HG02970 (cell line): ENCODE results near the gene TSPYL4.
"Not testable (repeated sequence)": the region's sequence is repeated elsewhere in the genome, so short reads cannot be mapped to it uniquely, and the experiment has no call there.

Source experiments
- ATAC-seq: cut with Tn5 transposase; IDR thresholded peaks from one replicate; pipeline ENCODE4 v1.9.1; 2021; ENCODE audit warnings: mild to moderate bottlenecking, moderate library complexity, moderate number of reproducible peaks; ENCODE audit not compliant: unreplicated experiment, low FRiP score

The TSPYL4 gene

GRCh38 chr6:116253505-116254296, at the start of gene TSPYL4:
Gene TSPYL4, minus strand, starts transcription at chr6:116254075. Its CDS starts 67 bp downstream, at chr6:116254008.
- ATAC-seq, result peak; percentile 96

DNA sequence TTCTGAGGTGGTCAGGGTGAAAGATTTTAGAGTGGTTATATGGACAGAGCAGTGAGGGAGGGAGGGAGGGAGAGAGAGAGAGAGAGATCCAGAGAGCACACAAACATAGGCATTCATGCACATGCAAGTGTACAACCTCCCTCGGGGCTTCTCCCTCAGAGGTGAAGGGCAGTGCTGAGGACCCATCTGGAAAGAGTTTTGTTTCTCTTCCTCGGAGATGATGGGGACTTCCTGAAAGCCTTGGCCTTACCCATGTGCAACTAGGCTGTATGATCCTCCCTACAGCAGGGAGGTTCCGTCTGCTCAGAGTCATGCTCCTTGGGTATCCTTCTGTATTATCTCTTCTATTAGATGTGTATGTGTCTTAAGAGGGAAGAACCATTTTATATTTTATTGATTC, 47.2 kb upstream of the TSPYL4 start:
- ATAC-seq, result no peak

- no peak for ATAC-seq
Observed at GRCh38 chr6:116300566-116300965, 46.7 kb upstream of the TSPYL4 start.

GRCh38 chr6:116298973-116299372, 45.1 kb upstream of the TSPYL4 start:
- ATAC-seq, result no peak

DNA sequence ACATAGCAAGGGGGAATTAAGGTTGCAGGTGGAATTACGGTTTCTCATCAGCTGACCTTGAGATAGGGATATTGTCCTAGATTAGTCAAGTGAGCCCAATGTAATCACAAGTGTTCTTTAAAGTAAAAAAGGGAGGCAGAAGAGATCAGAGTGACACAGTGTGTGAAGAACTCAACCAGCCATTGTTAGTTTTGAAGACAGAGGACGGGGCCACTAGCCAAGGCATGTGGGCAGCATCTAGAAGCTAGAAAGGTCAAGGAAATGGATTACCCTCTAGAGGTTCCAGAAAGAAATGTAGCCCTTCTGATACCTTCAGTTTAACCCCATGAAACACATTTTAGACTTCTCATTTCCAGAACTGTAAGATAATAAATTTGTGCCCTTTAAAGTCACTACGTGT, 44.4 kb upstream of the TSPYL4 start:
- no peak for ATAC-seq

GRCh38 chr6:116292553-116292952, 38.7 kb upstream of the TSPYL4 start:
- no peak for ATAC-seq

GRCh38 chr6:116291701-116292396, 38.0 kb upstream of the TSPYL4 start:
- ATAC-seq, result no peak

- ATAC-seq, result no peak
Observed at GRCh38 chr6:116290799-116291198, 36.9 kb upstream of the TSPYL4 start.

GRCh38 chr6:116289876-116290275, 36.0 kb upstream of the TSPYL4 start:
- ATAC-seq, result no peak

DNA sequence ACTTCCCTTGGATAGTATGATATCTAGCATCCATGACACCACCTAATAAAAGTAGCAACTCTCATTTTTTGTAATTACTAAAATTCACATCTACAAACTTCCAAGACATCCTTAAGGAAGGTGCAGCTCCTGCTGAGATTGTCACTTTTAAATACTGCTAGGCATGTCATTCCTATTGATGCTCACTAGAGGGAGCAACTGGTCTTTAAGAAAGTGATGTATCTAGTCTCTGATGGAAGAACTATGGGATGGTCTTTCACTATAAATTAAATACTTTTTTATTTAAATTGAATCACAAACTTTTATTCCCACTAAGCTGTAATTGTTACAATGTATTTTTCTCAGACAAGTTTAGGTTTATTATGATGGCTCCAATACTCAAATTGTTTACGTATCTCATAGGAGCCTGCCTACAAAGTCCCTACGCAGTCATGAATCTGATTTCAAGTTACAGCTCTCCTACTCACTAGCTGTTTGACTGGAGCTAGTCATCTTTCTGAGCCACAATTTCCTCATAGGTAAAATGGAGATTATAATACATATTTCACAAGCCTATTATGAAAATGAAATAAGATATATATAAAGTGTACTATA, 33.9 kb upstream of the TSPYL4 start:
- ATAC-seq, result no peak

DNA sequence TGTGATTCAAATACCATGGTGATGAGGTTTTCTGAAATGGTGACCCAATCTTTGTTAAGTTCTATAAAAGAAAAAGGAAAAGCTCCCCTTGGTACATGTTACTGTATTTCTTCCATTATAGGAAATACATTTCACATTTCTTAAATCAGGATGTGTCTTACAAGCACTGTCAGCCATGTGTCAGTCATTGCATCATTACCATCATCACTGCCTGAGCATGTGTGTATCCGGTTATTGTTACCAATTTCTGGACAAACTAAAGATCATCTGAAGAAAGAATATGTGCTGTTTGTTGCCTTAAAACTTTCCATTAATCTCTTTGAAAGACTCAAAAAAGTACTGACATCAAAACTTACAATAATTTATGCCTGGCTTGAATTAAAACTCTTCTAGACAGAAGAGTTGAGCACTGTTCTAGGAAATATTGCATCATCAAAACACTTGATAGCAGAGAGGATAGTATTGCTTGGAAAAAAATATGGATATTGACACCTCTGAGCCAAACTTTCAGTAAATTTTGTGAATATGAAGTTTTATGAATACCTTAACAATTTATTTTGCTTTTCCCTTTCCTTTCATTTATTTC, 33.0 kb upstream of the TSPYL4 start:
- no peak for ATAC-seq

DNA sequence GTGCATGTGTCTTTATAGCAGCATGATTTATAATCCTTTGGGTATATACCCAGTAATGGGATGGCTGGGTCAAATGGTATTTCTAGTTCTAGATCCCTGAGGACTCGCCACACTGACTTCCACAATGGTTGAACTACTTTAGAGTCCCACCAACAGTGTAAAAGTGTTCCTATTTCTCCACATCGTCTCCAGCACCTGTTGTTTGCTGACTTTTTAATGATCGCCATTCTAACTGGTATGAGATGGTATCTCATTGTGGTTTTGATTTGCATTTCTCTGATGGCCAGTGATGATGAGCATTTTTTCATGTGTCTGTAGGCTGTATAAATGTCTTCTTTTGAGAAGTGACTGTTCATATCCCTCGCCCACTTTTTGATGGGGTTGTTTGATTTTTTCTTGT, 31.1 kb upstream of the TSPYL4 start:
- ATAC-seq, result not testable (repeated sequence)

GRCh38 chr6:116283191-116283590, 29.3 kb upstream of the TSPYL4 start:
- no peak for ATAC-seq

DNA sequence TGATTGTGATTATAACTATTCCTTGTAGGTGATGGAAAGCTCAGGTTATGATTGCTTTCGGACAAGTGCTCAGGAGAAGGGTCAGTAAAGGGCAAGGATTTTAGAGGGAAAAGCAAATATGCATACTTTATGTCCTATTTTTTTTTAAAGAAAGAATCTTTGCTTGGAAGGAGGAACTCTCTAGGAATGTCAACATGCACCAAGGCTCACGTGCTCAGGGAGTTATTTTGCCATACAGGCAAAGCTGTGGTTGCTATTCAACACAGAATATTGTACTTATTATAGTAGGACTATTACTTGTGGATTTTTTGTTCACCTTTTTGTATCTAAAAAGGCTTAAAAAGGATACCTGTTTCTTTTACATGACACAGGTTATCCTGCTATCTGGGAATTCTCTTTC, 28.8 kb upstream of the TSPYL4 start:
- no peak for ATAC-seq

DNA sequence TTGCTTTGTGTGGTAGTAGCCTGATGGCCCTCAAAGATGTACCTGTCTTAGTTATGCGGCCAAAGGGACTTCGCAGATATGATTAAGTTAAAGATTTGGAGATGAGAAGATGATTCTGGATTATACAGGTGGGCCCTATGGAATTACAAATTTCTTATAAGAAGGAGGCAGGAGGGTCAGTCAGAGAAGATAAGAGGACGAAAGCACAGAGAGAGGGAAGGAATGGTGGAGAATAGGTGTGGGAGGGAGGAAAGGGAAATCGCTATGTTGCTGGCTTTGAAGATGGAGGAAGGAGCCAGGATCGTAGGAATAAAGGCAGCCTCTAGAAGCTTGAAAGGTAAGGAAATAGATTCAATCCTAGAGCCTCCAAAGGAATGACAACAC, 27.1 kb upstream of the TSPYL4 start:
- ATAC-seq, result no peak

DNA sequence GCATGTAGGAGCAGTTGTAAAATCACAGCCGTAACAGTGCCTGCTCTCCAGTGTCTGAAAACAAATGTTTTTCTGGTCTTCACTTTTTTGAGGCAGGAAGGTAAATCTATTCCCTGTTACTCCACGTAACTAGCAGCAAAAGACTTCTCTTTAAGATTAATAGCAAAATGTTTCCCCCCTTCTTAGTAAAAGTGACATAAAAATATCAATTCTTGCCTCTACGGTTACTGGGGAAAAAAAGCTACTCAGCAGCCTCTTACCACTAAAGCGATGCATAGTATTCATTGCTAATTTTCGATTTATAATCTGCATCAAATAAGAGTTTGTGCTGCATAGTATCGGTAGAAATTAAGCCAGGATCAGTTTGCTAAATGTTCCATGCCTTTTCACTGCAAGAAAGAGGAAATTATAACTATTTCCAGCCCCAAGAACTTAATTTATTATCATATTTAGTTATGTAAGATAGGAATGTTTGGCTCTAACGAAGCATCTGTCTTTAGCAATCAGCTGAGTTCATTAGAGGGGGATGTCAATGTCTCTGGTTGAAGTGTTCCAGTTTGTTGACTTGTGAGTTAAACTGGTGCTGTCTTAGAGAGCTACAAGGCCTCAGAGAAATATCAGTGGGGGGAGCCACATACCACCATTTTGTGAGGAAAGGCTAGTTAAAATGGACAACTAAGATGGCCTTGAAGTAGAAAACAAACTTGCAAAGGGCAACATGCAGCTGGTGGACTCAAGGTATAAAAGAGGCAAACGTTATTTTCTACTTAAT, 26.5 kb upstream of the TSPYL4 start:
- no peak for ATAC-seq

- peak; percentile 95 for ATAC-seq
Observed at GRCh38 chr6:116279232-116280160, 25.6 kb upstream of the TSPYL4 start, which contains the start of gene TSPYL1. Gene TSPYL1, minus strand, starts transcription at chr6:116279930. Its CDS starts 100 bp downstream, at chr6:116279830.

DNA sequence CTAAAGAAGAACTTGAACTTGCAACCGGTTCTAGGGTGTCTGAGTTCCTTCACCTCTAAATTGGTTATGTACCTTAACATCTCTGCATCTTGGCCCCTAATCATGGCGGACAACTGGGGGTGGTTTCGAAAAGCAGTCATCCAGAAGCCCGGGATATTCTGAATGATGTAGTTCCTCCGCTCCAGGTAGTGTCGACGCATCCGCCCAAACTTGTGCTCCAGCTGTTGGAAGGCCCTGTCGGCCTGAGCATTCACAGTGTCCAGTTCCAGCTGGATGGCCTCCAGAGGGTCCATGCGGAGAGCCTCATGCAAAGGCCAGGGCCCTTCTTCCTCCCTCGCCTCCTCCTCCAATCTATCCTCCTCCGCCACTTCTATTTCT, 25.0 kb upstream of the TSPYL4 start:
- ATAC-seq, result no peak

DNA sequence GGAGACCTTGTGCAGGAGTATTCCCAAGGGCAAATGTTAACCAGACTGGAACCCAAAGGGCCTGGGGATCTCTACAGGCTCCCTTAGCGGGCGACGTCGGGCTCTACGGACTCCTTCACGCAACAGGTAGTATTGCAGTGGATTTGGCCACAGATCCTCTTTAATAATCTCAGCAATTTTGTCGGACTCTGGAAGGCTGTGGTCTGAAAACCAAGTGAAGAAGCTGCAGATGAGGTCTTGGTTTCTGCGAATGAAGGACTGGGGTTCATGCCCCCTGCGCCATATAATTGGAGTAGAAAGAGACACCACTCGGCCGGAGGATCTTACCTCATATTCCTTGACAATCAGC, 24.6 kb upstream of the TSPYL4 start:
- no peak for ATAC-seq
